Left ventricle myocardium inferior (tissue), 1 donor: ENCODE results near the gene PPP1R1C. TPM values are rescaled to one million over a fixed set of nuclear protein-coding genes. Genes with fewer than 3 reads are reported as not detected.
A peak's percentile ranks its signal among the peaks of the same experiment; 100 is the strongest.

Experiments
- DNase-seq: peaks from one replicate; pipeline ENCODE4 v3.0.0-alpha.2; 2020
- H3K27ac ChIP-seq: fragments of 200-600 bp; replicated peaks from 2 replicates; pipeline ENCODE4 v1.8.0; 2021
- H3K27me3 ChIP-seq: fragments of 200-600 bp; 2 replicates; pipeline ENCODE4 v1.8.0; 2021; ENCODE audit warnings: low read depth
- H3K36me3 ChIP-seq: fragments of 200-600 bp; 2 replicates; pipeline ENCODE4 v1.8.0; 2021
- H3K4me1 ChIP-seq: fragments of 200-600 bp; 2 replicates; pipeline ENCODE4 v1.8.0; 2021
- H3K4me3 ChIP-seq: fragments of 200-600 bp; 2 replicates; pipeline ENCODE4 v1.8.0; 2021; ENCODE audit warnings: mild to moderate bottlenecking, moderate library complexity
- H3K9me3 ChIP-seq: fragments of 200-600 bp; replicated peaks from 2 replicates; pipeline ENCODE4 v1.8.0; 2021
- intact Hi-C: fragments of 100-400 bp; cut with micrococcal nuclease; formaldehyde crosslinking; loops from one replicate; pipeline ENCODE4 v1.11.0; 2022
- total RNA-seq: library from RNA; stranded (reverse); fragmentation: NEBNext Ultra II Directional; extraction: Animal tissue kit (Norgen Biotek cat#: 25700); gene quantifications from one replicate; pipeline ENCODE4 v1.2.1, GENCODE V29; 2021
- TF ChIP-seq, protein P1 (sequence below): fragments of 200-600 bp; IDR thresholded peaks from 2 replicates; pipeline ENCODE4 v1.8.0; 2021; ENCODE audit warnings: antibody characterized with exemption, mild to moderate bottlenecking, borderline replicate concordance
- donor health status: DM: no; HTN: yes; CAD: no; lungs with severe emphysema.

The PPP1R1C gene
- total RNA-seq, 1 donor from 2014 or later: 33.1 TPM

DNA sequence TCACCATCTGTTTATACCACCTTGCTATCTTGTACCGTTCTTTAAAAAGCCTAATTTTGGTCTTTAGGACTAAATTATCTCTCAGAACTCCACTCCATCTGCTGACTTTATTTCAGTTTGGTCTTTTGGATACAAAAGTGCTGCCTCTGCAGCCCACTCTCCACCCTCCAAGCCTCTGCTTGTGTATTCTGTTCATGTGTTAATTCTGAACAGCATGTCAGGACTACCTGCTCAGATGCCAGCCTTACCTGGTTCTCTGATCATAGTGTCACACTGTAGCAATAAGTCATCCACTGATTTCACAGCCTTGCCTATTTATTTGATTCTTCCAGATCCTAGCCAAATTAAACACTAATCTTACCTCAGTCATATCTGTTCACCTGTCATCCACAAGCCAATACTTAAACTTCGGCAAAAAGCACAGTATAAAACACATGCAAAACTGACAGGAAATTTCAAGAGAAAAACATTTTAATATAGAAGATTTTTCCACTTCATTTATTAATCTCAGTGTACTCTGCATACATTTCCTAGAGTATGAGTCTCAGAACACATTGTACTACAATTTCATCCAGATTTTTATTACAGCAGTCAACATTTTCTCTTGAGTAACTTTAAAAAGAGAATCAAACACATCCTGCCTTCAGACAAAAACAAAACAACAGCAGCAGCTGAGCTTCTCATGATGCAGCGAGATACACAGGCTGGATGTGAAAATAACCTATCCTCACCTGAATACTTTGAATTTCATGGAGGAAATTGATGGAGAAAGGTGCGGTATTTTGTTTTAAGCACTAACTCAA lies 64.9 kb downstream of the PPP1R1C start:
- peaks cover 45% of the 10 kb centered on the region for H3K4me1 ChIP-seq
- DNase-seq: no peak
- TF ChIP-seq, protein P1, sequence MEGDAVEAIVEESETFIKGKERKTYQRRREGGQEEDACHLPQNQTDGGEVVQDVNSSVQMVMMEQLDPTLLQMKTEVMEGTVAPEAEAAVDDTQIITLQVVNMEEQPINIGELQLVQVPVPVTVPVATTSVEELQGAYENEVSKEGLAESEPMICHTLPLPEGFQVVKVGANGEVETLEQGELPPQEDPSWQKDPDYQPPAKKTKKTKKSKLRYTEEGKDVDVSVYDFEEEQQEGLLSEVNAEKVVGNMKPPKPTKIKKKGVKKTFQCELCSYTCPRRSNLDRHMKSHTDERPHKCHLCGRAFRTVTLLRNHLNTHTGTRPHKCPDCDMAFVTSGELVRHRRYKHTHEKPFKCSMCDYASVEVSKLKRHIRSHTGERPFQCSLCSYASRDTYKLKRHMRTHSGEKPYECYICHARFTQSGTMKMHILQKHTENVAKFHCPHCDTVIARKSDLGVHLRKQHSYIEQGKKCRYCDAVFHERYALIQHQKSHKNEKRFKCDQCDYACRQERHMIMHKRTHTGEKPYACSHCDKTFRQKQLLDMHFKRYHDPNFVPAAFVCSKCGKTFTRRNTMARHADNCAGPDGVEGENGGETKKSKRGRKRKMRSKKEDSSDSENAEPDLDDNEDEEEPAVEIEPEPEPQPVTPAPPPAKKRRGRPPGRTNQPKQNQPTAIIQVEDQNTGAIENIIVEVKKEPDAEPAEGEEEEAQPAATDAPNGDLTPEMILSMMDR: no peak
- peak overlapping the region; percentile 63 for H3K27ac ChIP-seq
- H3K27me3 ChIP-seq: no peaks in the 10 kb centered on the region
- no peaks in the 10 kb centered on the region for H3K36me3 ChIP-seq
- intact Hi-C loops: no loop called here
- no peak overlapping the region for H3K4me3 ChIP-seq
- H3K9me3 ChIP-seq: no peaks in the 10 kb centered on the region

DNA sequence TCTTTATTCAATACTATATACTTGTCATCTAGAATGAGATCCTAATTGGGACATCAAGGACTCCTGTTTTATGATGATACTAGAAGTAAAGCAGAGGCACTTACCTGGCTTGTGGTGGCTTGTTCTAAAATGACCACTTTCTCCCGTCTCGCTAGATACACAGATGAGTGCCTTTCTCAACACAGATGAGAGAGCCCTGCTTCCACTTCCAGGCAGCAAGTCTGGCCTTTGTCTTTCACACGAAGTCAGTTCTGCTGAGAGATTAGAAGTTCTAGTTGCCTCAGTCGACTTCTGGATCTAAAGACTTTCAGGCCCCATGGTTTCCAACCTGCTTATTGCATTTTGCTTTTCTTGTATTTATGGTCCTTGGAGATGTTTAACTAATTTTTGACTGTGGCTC lies 70.3 kb downstream of the PPP1R1C start:
- Histone ChIP-seq H3K4me3 (peak overlapping the region; percentile 30), H3K9me3 (no peaks in the 10 kb centered on the region), H3K4me1 (peaks cover 26% of the 10 kb centered on the region), H3K27me3 (no peaks in the 10 kb centered on the region), H3K36me3 (no peaks in the 10 kb centered on the region), H3K27ac (peak overlapping the region; percentile 61)
- intact Hi-C loops: no loop called here
- TF ChIP-seq, protein P1: no peak
- no peak for DNase-seq

DNA sequence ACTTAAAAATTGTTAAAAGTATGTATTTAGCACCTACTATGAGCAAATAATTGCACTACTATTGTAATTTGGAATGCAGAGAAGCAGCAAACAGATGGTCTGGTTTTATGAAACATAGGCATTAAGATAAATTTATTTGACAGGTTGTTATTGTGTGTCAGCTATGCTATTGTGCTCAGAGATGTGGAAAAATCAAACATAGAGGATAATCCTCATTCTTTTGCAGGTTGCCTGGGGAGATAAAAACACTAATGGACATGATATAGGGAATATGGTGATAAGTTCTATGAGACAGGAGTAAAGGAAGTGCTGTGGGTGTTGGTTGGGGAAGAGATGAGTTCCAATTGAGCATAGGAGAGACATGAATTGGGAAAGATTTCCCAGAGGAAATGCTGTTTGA lies 71.3 kb downstream of the PPP1R1C start:
- no peak overlapping the region for H3K4me3 ChIP-seq
- no peaks in the 10 kb centered on the region for H3K9me3 ChIP-seq
- TF ChIP-seq, protein P1: no peak
- H3K36me3 ChIP-seq: no peaks in the 10 kb centered on the region
- no peak overlapping the region for H3K27ac ChIP-seq
- H3K27me3 ChIP-seq: no peaks in the 10 kb centered on the region
- DNase-seq: no peak
- intact Hi-C loops: no loop called here
- peaks cover 21% of the 10 kb centered on the region for H3K4me1 ChIP-seq

DNA sequence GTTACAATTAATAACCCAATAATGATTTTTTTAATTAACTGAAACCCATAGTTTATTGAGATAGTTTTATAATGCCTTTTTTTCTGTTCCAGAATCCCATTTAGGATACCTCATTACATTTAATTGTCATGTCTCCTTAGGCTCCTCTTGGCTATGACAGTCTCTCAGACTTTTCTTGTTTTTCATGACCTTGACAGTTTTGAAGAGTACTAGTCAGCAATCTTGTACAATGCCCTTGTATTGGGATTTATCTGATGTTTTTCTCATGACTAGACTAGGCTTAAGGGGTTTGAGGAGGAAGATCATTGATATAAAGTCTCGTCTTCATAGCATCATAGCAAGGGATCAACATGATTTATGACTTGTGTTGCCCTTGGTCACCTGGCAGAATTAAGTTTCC lies 72.4 kb downstream of the PPP1R1C start:
- Histone ChIP-seq H3K27me3 (no peaks in the 10 kb centered on the region), H3K9me3 (no peaks in the 10 kb centered on the region), H3K4me3 (no peak overlapping the region), H3K4me1 (peaks cover 23% of the 10 kb centered on the region), H3K27ac (no peak overlapping the region), H3K36me3 (no peaks in the 10 kb centered on the region)
- TF ChIP-seq, protein P1: no peak
- intact Hi-C loops: no loop called here
- no peak for DNase-seq

DNA sequence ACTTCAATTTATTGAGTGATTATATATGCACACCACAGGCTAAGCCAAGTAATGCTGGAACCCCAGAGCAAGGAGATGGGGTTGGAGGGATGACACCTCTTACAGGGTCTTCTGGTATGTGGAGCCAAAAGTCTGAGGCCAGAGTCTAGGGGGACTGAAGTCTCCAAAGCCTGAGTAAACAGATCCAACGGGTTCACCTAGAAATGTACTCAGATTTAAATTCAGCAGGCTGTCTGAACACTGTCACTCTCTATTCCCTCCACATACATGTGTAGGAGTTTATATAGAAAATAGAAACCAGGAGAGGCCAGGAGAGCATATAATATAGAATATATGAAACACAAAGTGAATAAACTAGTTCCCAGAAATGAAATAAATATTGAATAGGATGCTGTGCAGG lies 76.1 kb downstream of the PPP1R1C start:
- DNase-seq: no peak
- Histone ChIP-seq H3K4me1 (peaks cover 38% of the 10 kb centered on the region), H3K36me3 (no peaks in the 10 kb centered on the region), H3K9me3 (no peaks in the 10 kb centered on the region), H3K4me3 (no peak overlapping the region), H3K27me3 (no peaks in the 10 kb centered on the region), H3K27ac (no peak overlapping the region)
- TF ChIP-seq, protein P1: no peak
- intact Hi-C loops: no loop called here
